ENCODE results near the gene PFDN4.
"Not testable (repeated sequence)": the region's sequence is repeated elsewhere in the genome, so short reads cannot be mapped to it uniquely, and the experiment has no call there.

PFDN4 gene

DNA sequence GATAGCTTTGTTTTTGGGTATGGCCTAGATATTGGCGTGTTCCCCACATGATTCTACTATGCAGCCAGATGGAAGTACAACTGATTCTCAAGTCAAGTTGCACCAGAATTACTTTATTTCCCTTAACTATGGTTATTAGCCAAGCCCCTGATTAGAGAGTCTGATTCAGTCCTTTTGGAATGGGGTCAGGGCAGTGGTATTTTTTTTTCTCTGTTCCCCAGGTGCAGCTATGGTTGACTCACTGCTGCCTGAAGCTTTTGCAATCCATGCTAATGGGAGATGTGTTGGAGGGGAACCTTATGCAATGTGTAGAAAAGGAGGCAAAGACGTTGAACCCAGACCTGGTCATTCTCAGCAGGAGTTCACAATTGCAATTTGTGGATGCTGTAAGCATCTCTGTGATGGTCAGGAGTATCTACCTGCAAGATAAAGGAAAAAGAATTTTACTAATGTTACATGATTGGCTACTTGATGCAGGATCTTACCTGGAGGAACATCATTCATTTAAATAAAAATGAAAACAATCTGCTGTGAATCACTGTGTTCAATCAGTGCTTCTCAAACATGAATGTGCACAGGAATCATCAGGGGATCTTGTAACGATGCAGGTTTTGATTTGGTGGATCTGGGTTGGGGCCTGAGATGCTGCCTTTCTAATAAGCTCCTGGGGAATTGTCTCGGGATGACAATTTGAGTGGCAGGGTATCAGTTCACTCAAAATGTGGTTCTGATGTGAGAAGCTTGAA lies 49.4 kb downstream of the PFDN4 start:
- TF ChIP-seq CTCF (IDR thresholded peaks at IDR 0.05; ENCODE audit: low read depth, low read length) (no peak), EZH2phosphoT487 (IDR thresholded peaks at IDR 0.05; ENCODE audit: low read depth) (no peak)
- Histone ChIP-seq H3K27me3 (ENCODE audit: low read depth, low read length) (no peaks in the 10 kb centered on the region), H3K4me2 (ENCODE audit: low read length) (no peak overlapping the region), H3K27ac (ENCODE audit: low read length) (no peak overlapping the region), H3K4me3 (ENCODE audit: low read length) (no peak overlapping the region), H4K20me1 (ENCODE audit: insufficient read depth, low read length) (no peaks in the 10 kb centered on the region), H3K36me3 (replicated peaks; ENCODE audit: low read depth, low read length) (no peaks in the 10 kb centered on the region), H3K9me3 (ENCODE audit: insufficient read depth, low read length) (no peaks in the 10 kb centered on the region), H3K9ac (ENCODE audit: low read length) (no peak overlapping the region), H3K4me1 (ENCODE audit: low read length) (no peaks in the 10 kb centered on the region), H2AFZ (ENCODE audit: low read depth, low read length) (no peak overlapping the region), H3K79me2 (ENCODE audit: low read length) (no peaks in the 10 kb centered on the region)

DNA sequence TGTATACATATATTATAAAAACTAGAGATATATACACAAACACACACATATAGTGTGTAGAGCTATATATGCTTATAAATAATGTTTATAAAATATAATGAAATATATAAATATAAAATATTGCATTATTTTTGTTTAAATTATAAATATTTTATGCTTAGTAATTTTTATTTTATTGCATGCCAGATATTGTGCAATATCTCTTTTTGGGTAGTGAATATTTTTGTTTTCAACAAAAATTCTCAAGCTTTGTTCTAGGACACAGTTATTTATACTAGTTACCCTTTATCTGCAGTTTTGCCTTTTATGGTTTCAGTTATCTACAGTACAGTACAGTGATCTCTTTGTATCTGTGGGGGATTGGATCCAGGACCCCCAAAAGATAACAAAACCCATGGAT lies 52.2 kb downstream of the PFDN4 start:
- no peaks in the 10 kb centered on the region for H4K20me1 ChIP-seq (ENCODE audit: insufficient read depth, low read length)
- H2AFZ ChIP-seq (ENCODE audit: low read depth, low read length), result no peak overlapping the region
- no peaks in the 10 kb centered on the region for H3K9me3 ChIP-seq (ENCODE audit: insufficient read depth, low read length)
- no peaks in the 10 kb centered on the region for H3K36me3 ChIP-seq (replicated peaks; ENCODE audit: low read depth, low read length)
- no peaks in the 10 kb centered on the region for H3K4me1 ChIP-seq (ENCODE audit: low read length)
- H3K79me2 ChIP-seq (ENCODE audit: low read length), result no peaks in the 10 kb centered on the region
- TF ChIP-seq EZH2phosphoT487 (IDR thresholded peaks at IDR 0.05; ENCODE audit: low read depth), result no peak
- TF ChIP-seq CTCF (IDR thresholded peaks at IDR 0.05; ENCODE audit: low read depth, low read length), result no peak
- no peak overlapping the region for H3K27ac ChIP-seq (ENCODE audit: low read length)
- H3K9ac ChIP-seq (ENCODE audit: low read length), result no peak overlapping the region
- H3K27me3 ChIP-seq (ENCODE audit: low read depth, low read length), result no peaks in the 10 kb centered on the region
- no peak overlapping the region for H3K4me2 ChIP-seq (ENCODE audit: low read length)
- H3K4me3 ChIP-seq (ENCODE audit: low read length), result no peak overlapping the region

DNA sequence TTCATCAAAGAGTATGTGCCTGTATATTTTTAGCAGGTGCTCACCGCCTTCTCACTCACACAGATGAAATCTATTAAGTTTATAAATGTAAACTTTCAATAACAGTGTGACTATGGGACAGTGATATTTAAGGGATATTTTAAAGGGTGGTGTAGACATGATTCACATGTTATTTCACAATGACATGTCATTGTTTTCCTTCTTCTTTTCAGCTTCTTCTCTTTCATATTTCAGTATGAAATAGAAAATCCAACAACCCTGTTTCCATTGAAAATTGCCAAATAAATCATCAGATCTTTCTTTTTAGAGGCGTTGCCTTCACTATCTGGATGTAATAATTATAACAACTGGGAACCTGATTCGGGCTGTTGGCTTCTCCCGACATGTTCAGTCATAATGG lies 54.8 kb downstream of the PFDN4 start:
- Histone ChIP-seq H3K36me3 (replicated peaks; ENCODE audit: low read depth, low read length) (no peaks in the 10 kb centered on the region), H3K27ac (ENCODE audit: low read length) (no peak overlapping the region), H2AFZ (ENCODE audit: low read depth, low read length) (no peak overlapping the region), H3K9me3 (ENCODE audit: insufficient read depth, low read length) (no peaks in the 10 kb centered on the region), H3K9ac (ENCODE audit: low read length) (no peak overlapping the region), H3K4me1 (ENCODE audit: low read length) (peaks cover 4% of the 10 kb centered on the region), H3K79me2 (ENCODE audit: low read length) (no peaks in the 10 kb centered on the region), H3K4me3 (ENCODE audit: low read length) (no peak overlapping the region), H4K20me1 (ENCODE audit: insufficient read depth, low read length) (no peaks in the 10 kb centered on the region), H3K4me2 (ENCODE audit: low read length) (no peak overlapping the region), H3K27me3 (ENCODE audit: low read depth, low read length) (0 out of 2 replicates have a peak, but pooled peaks cover 4% of the 10 kb centered on the region)
- TF ChIP-seq CTCF (IDR thresholded peaks at IDR 0.05; ENCODE audit: low read depth, low read length) (no peak), EZH2phosphoT487 (IDR thresholded peaks at IDR 0.05; ENCODE audit: low read depth) (no peak)

- no peak for TF ChIP-seq CTCF (IDR thresholded peaks at IDR 0.05; ENCODE audit: low read depth, low read length)
- no peak for TF ChIP-seq EZH2phosphoT487 (IDR thresholded peaks at IDR 0.05; ENCODE audit: low read depth)
- H2AFZ ChIP-seq (ENCODE audit: low read depth, low read length), result no peak overlapping the region
- H3K9ac ChIP-seq (ENCODE audit: low read length), result no peak overlapping the region
- no peak overlapping the region for H3K27ac ChIP-seq (ENCODE audit: low read length)
- peaks cover 9% of the 10 kb centered on the region for H3K27me3 ChIP-seq (ENCODE audit: low read depth, low read length)
- H4K20me1 ChIP-seq (ENCODE audit: insufficient read depth, low read length), result no peaks in the 10 kb centered on the region
- H3K36me3 ChIP-seq (replicated peaks; ENCODE audit: low read depth, low read length), result no peaks in the 10 kb centered on the region
- H3K4me1 ChIP-seq (ENCODE audit: low read length), result peaks cover 4% of the 10 kb centered on the region
- no peak overlapping the region for H3K4me2 ChIP-seq (ENCODE audit: low read length)
- no peaks in the 10 kb centered on the region for H3K9me3 ChIP-seq (ENCODE audit: insufficient read depth, low read length)
- no peak overlapping the region for H3K4me3 ChIP-seq (ENCODE audit: low read length)
- no peaks in the 10 kb centered on the region for H3K79me2 ChIP-seq (ENCODE audit: low read length)
These were observed 55.3 kb downstream of the PFDN4 start for GRCh38 chr20:54263116-54263690.

DNA sequence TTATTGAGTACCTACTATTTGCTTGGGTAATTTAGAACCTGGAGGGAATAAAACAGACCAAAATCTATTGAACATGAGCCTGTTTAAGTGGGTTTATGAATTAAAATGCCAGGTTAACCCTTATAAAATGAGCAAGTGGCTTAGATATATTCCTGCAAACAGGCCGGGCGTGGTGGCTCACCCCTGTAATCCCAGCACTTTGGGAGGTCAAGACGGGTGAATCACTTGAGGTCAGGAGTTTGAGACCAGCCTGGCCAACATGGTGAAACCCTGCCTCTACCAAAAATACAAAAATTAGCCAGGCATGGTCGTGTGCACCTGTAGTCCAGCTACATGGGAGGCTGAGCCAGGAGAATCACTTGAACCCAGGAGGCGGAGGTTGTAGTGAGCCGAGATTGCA lies 57.9 kb downstream of the PFDN4 start:
- not testable (repeated sequence) for H3K79me2 ChIP-seq (ENCODE audit: low read length); H3K27ac ChIP-seq (ENCODE audit: low read length); H3K9me3 ChIP-seq (ENCODE audit: insufficient read depth, low read length); H3K4me1 ChIP-seq (ENCODE audit: low read length); H3K36me3 ChIP-seq (replicated peaks; ENCODE audit: low read depth, low read length); H3K9ac ChIP-seq (ENCODE audit: low read length); H2AFZ ChIP-seq (ENCODE audit: low read depth, low read length); H4K20me1 ChIP-seq (ENCODE audit: insufficient read depth, low read length); H3K4me2 ChIP-seq (ENCODE audit: low read length); H3K4me3 ChIP-seq (ENCODE audit: low read length)
- peaks cover 20% of the 10 kb centered on the region for H3K27me3 ChIP-seq (ENCODE audit: low read depth, low read length)

Data from OCI-LY3 (cell line).